CD4-positive, alpha-beta T cell treated with Interleukin-6 at 100 ng/mL for 8 hours (primary cell): Measurements from ENCODE around the gene ASCC3.
"Not testable (repeated sequence)": the region's sequence is repeated elsewhere in the genome, so short reads cannot be mapped to it uniquely, and the experiment has no call there.

Experiments
- DNase-seq: peaks from one replicate; pipeline ENCODE4 v3.0.0-alpha.2; 2020; ENCODE audit warnings: mixed read lengths, low spot score

ASCC3 gene

DNA sequence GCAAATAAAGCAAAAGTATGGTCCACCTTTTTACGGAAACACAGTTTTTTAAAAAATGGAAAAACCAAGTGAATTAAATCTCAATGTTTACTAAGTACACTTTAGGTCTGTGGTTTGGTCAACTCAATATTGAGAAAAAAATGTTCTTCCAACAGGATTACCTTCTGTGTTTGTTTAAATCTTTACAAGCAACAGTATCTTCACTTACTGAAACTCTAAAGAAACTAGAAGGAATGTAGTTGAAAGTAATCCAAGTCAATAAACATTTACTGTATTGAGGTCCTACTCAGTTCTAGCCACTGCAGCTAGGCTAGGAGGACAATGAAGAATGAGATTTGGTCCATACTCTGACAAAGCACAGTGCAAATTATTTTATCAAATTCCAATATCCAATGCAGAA lies 80.1 kb downstream of the ASCC3 start:
- no peak for DNase-seq

- no peak for DNase-seq
Observed at GRCh38 chr6:100796049-100796823, 84.9 kb downstream of the ASCC3 start.

- no peak for DNase-seq
Observed at GRCh38 chr6:100790084-100790483, 91.0 kb downstream of the ASCC3 start.

GRCh38 chr6:100785982-100786381 lies 95.1 kb downstream of the ASCC3 start:
- DNase-seq: no peak

DNA sequence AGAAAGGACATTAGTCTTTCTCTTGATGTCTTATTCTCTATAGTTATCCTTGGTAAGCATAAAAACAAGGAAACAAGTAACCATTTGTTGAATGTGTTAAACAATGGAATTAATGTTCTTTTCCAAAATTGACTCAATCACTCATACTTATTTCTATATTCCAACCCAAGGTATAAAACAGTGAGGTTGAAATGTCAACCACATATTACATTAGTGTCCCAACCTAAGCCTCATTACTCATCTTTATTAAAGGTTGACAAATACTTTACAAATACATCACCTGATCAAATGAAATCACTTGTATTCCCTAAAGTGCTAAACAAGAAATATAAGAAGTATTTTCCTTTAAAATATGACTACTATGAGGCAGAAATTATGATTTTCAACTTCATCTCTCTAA lies 100.5 kb downstream of the ASCC3 start:
- no peak for DNase-seq

- no peak for DNase-seq
Observed at GRCh38 chr6:100775667-100776066, 105.5 kb downstream of the ASCC3 start.

- no peak for DNase-seq
Observed at GRCh38 chr6:100774681-100775080, 106.4 kb downstream of the ASCC3 start.

DNA sequence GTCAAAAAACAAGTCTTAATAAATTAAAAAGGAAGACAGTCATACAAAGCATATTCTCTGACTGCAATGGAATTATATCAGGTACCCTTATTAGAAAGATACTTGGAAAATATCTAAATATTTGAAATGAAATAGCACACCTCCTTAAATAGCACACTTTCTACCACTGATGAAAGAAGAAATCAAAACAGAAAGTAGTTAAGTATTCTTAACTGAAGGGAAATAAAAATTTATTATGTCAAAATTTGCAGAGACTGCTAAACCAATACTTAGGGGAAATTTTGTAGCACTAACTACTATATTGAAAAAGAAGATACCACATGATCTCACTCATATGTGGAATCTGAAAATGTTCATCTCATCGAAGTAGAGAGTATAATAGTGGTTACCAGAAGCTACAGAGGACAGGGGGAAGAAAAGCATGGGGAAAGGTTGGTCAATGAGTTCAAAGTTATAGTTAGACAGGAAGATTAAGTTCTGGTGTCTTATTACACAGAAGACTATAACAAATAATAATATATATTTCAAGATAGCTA lies 112.2 kb downstream of the ASCC3 start:
- DNase-seq: no peak

GRCh38 chr6:100763617-100764241 lies 117.4 kb downstream of the ASCC3 start:
- DNase-seq: no peak

- DNase-seq: no peak
Observed at GRCh38 chr6:100761841-100762240, 119.3 kb downstream of the ASCC3 start.

DNA sequence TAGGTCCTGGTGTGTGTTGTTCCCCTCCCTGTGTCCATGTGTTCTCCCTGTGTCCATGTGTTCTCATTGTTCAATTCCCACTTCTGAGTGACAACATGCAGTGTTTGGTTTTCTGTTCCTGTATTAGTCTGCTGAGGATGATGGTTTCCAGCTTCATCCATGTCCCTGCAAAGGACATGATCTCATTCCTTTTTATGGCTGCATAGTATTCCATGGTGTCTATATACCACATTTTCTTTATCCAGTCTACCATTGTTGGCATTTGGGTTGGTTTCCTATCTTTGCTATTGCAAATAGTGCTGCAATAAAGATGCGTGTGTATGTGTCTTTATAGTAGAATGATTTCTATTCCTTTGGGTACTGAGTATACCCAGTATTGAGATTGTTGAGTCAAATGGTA lies 122.7 kb downstream of the ASCC3 start:
- not testable (repeated sequence) for DNase-seq

DNA sequence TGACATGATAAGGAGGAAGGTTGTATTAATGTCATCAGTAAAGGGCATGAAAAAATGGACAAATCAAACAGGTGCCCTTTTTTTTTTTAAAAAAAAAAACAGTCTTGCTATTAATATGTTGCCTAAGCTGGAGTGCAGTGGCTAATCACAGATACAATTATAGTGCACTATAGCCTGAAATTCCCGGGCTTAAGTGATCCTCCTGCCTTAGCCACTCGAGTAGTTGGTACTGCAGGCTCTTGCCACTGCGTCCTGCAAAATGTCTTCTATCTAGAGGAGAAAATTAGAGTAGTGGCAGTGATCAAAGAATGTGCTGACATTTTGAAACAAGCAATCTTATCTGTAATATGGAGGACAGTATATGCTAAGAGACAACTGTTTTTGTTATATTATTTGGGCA lies 127.7 kb downstream of the ASCC3 start:
- no peak for DNase-seq

DNA sequence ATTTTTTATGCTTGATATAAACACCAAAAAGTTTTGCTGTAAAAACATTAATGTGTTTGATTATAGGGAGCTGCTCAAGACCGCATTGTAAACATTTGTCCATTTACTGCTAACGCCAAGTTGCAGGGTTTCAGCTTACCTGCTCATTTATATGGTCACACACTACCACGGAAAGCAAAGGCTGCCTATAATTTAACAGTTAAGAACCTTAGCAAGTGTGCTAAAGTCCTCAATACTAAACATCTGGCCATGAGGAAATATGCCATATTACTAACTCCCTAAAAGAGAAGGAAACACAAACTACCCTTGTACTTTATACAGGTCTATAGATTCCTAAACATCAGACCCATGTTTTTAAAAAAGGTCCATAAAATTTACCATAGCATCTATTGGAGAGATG lies 129.5 kb downstream of the ASCC3 start:
- DNase-seq: no peak

DNA sequence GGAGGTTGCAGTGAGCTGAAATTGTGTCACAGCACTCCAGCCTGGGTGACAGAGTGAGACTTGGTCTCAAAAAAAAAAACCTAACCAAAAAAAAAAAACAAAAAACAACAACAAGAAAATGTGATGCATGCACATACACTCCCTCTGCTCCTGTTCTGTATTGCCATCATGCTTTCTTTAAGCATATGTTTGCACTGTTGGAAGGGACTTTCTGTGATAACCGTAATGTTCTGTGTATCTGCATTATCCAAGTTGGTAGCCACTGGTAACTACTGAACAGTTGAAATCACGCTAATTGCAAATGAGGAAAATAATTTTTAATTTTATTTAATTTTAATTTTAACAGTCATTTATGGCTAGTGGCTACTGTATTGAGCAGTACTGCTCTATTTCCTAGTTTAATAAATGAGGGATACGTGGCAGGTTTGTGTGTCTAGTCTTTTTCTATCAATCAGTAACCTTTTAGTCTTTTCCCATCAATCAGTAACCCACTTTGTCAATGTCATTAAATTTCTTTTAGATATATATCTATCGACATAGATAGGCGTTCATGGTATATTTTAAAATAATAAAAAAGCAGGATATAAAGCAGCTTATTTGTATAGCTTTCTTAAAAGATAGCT lies 135.6 kb downstream of the ASCC3 start:
- DNase-seq: no peak

DNA sequence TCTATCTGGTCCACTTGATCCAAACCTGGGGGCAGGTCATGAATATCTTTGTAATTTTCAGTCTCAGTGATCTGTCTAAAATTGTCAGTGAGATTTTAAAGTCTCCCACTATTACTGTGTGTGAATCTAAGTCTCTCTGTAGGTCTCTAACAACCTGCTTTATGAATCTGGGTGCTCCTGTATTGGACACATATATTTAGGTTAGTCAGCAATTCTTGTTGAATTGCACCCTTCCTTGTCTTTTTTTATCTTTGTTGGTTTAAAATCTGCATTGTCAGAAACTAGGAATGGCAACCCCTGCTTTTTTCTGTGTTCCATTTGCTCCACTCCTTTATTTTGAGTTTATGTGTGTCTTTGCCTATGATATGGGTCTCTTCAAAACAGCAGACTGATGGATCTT lies 140.7 kb downstream of the ASCC3 start:
- DNase-seq: no peak

- not testable (repeated sequence) for DNase-seq
Observed at GRCh38 chr6:100737720-100738119, 143.4 kb downstream of the ASCC3 start.

GRCh38 chr6:100731411-100731810 lies 149.7 kb downstream of the ASCC3 start:
- no peak for DNase-seq

- DNase-seq: no peak
Observed at GRCh38 chr6:100730001-100730980, 150.8 kb downstream of the ASCC3 start.

DNA sequence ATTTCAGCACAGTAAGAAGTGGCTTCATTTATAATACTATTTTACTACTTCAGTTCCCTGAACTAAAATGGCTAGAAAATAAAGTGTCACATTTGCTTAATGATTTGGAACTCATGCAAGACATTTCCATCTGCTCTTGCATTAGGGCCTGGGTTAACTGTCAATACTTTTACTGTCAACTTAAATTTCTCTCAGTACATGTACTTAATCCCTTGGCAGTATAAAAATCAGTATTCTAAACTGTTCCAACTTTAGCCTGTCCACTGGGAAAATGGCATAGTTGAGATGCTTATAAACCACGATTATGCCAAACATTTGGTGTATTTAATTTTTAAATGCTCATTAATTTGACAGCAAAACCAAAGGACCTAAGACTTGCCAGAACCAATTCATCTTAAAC lies 154.5 kb downstream of the ASCC3 start:
- no peak for DNase-seq

GRCh38 chr6:100724696-100725095 lies 156.4 kb downstream of the ASCC3 start:
- DNase-seq: no peak

GRCh38 chr6:100724222-100724621 lies 156.9 kb downstream of the ASCC3 start:
- DNase-seq: no peak

DNA sequence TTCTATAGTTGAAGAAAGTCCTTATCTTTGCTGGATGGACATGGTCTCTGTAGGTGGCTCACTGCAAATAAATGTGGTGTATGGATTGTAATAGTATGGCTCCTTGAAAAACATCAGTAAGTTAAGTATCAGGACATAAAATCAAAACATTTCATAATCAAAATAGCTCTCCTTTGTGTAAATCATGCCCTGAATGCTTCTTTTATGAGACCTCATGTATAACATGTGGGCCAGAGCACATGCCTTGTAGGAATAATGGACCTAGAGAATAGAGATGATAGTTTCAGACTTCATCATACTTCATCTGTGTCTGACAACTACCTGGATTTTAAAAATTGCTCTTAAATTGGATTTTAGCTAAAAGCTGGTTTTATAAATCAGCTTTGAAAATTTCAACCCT lies 159.9 kb downstream of the ASCC3 start:
- no peak for DNase-seq
